GM10266 (cell line): ENCODE measurements around the gene NAA35.

ENCODE experiments used
- DNase-seq: peaks from one replicate; pipeline ENCODE4 v3.0.0; 2012; ENCODE audit errors: extremely low spot score
- TF ChIP-seq, protein P1 (sequence below): IDR thresholded peaks from 2 replicates; pipeline ENCODE4 v1.5.1; 2012; ENCODE audit warnings: mild to moderate bottlenecking, low read depth; ENCODE audit not compliant: control insufficient read depth, insufficient read depth; ENCODE audit errors: missing control alignments

The NAA35 gene

DNA sequence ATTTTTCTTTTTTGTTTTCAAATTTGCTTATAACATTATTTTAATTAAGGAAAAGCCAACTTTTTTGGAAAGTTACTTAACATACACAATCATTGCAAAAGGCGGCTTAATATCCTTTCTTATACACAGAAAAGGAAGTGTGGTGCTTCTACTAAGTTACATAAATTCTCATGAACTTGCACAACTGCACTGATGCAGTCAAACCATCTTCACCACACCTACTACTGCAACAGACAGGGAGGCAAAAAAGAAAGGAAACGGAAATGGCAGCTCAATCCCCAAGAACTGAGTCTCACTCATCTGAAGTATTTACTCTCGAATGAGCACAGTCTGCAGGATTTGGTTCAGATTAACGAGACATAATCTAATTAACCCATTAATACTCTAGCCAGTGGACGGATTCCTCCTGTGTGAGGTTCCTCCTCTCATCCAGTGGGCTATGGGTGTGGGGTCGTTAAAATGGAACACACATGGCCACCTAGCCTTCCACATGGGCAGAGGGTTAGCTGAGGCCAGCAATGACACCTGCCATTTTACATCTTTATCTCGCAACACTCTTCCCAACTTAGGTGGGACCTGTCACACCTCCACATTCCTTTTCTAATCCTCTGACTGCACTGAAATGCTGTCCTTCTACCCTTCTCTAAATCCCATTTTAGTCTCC lies 128.4 kb downstream of the NAA35 start:
- TF ChIP-seq, protein P1, sequence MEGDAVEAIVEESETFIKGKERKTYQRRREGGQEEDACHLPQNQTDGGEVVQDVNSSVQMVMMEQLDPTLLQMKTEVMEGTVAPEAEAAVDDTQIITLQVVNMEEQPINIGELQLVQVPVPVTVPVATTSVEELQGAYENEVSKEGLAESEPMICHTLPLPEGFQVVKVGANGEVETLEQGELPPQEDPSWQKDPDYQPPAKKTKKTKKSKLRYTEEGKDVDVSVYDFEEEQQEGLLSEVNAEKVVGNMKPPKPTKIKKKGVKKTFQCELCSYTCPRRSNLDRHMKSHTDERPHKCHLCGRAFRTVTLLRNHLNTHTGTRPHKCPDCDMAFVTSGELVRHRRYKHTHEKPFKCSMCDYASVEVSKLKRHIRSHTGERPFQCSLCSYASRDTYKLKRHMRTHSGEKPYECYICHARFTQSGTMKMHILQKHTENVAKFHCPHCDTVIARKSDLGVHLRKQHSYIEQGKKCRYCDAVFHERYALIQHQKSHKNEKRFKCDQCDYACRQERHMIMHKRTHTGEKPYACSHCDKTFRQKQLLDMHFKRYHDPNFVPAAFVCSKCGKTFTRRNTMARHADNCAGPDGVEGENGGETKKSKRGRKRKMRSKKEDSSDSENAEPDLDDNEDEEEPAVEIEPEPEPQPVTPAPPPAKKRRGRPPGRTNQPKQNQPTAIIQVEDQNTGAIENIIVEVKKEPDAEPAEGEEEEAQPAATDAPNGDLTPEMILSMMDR = no peak
- DNase-seq = no peak
